HG02981 (cell line): ENCODE data around the gene LY86.

Source experiments
- ATAC-seq: cut with Tn5 transposase; IDR thresholded peaks from one replicate; pipeline ENCODE4 v1.9.1; 2021; ENCODE audit warnings: mild to moderate bottlenecking, moderate library complexity; ENCODE audit not compliant: unreplicated experiment

Gene LY86

GRCh38 chr6:6588064-6588923 is at the start of gene LY86:
TSS of gene LY86 (plus strand) at chr6:6588720. CDS start at chr6:6588735, 15 bp downstream.
- ATAC-seq: peak; percentile 47

- no peak for ATAC-seq
These were observed 49.5 kb upstream of the LY86 start for GRCh38 chr6:6539036-6539435.

GRCh38 chr6:6542357-6542756 is 46.2 kb upstream of the LY86 start:
- no peak for ATAC-seq

GRCh38 chr6:6543181-6543879 is 45.2 kb upstream of the LY86 start:
- ATAC-seq: no peak

- ATAC-seq: no peak
These were observed 42.8 kb upstream of the LY86 start for GRCh38 chr6:6545616-6546317.

GRCh38 chr6:6546318-6547109 is 42.0 kb upstream of the LY86 start:
- peak; percentile 37 for ATAC-seq

GRCh38 chr6:6547110-6547879 is 41.2 kb upstream of the LY86 start:
- ATAC-seq: peak; percentile 85

- ATAC-seq: no peak
These were observed 32.3 kb upstream of the LY86 start for GRCh38 chr6:6556161-6556737.

GRCh38 chr6:6556738-6557503 is 31.6 kb upstream of the LY86 start:
- ATAC-seq: no peak

GRCh38 chr6:6557504-6557839 is 31.0 kb upstream of the LY86 start:
- no peak for ATAC-seq

GRCh38 chr6:6557886-6558285 is 30.6 kb upstream of the LY86 start:
- ATAC-seq: no peak

GRCh38 chr6:6559994-6560570 is 28.4 kb upstream of the LY86 start:
- ATAC-seq: no peak

- no peak for ATAC-seq
These were observed 27.6 kb upstream of the LY86 start for GRCh38 chr6:6560909-6561308.

GRCh38 chr6:6564154-6564553 is 24.4 kb upstream of the LY86 start:
- no peak for ATAC-seq

- ATAC-seq: no peak
These were observed 23.5 kb upstream of the LY86 start for GRCh38 chr6:6565069-6565468.

GRCh38 chr6:6565488-6565887 is 23.0 kb upstream of the LY86 start:
- ATAC-seq: no peak

GRCh38 chr6:6566766-6567165 is 21.8 kb upstream of the LY86 start:
- ATAC-seq: no peak

GRCh38 chr6:6569096-6569810 is 19.3 kb upstream of the LY86 start:
- ATAC-seq: no peak
